PC-9 (cell line): ENCODE measurements around the gene NPHS1. TPM values are rescaled to one million over a fixed set of nuclear protein-coding genes. Genes with fewer than 3 reads are reported as not detected.

Experiments used
- BruUV-seq: library from RNA; stranded (reverse); fragments of 400-500 nt; replicated peaks from 2 replicates; lab custom pipeline; 2021; lab: Mats Ljungman, UMichigan
- CTCF ChIA-PET: fragments of 300-600 bp; sonication (Branson Sonifier 250); formaldehyde crosslinking; loops from one replicate; lab custom pipeline; 2022; ENCODE audit warnings: antibody characterized with exemption; lab: Charles Lee
- POLR2A ChIA-PET: fragments of 300-600 bp; sonication (Branson Sonifier 250); formaldehyde crosslinking; loops from one replicate; lab custom pipeline; 2022; ENCODE audit warnings: antibody characterized with exemption; ENCODE audit not compliant: unreplicated experiment; lab: Charles Lee
- DNase-seq, 2 experiments: peaks; one replicate each; pipeline versions ENCODE4 v3.0.0 to v3.0.0-alpha.2; 2015 to 2022; ENCODE audit warnings: mixed read lengths in 1 of 2
- H2AFZ ChIP-seq: fragments of 200-600 bp; sonication (generic); 2 replicates; pipeline ENCODE4 v1.8.1; 2017; ENCODE audit warnings: antibody characterized with exemption
- H3F3A ChIP-seq: fragments of 200-600 bp; sonication (generic); 2 replicates; pipeline ENCODE4 v1.8.1; 2017; ENCODE audit warnings: antibody characterized with exemption, mild to moderate bottlenecking, low read depth; ENCODE audit not compliant: insufficient read depth
- H3K27ac ChIP-seq: fragments of 200-600 bp; sonication (generic); 2 replicates; pipeline ENCODE4 v1.6.1; 2016; ENCODE audit warnings: mixed run types
- H3K27me3 ChIP-seq: fragments of 200-600 bp; sonication (generic); 2 replicates; pipeline ENCODE4 v1.6.1; 2016; ENCODE audit warnings: low read depth, mixed run types; ENCODE audit not compliant: insufficient read depth
- H3K36me3 ChIP-seq: fragments of 200-600 bp; sonication (generic); 2 replicates; pipeline ENCODE4 v1.6.1; 2016; ENCODE audit warnings: low read depth, mixed run types
- H3K4me1 ChIP-seq: fragments of 200-600 bp; sonication (generic); replicated peaks from 2 replicates; pipeline ENCODE4 v1.6.1; 2016; ENCODE audit warnings: mixed run types; ENCODE audit not compliant: insufficient read depth
- H3K4me2 ChIP-seq: fragments of 200-600 bp; sonication (generic); 2 replicates; pipeline ENCODE4 v1.6.1; 2017; ENCODE audit warnings: mixed run types
- H3K4me3 ChIP-seq: fragments of 200-600 bp; sonication (generic); 2 replicates; pipeline ENCODE4 v1.6.1; 2016; ENCODE audit warnings: mixed run types
- H3K79me2 ChIP-seq: fragments of 200-600 bp; sonication (generic); 2 replicates; pipeline ENCODE4 v1.6.1; 2017; ENCODE audit warnings: low read depth, mixed run types
- H3K9me2 ChIP-seq: fragments of 200-600 bp; sonication (generic); 2 replicates; pipeline ENCODE4 v1.8.1; 2017; ENCODE audit warnings: mild to moderate bottlenecking; ENCODE audit not compliant: insufficient read depth
- H3K9me3 ChIP-seq: fragments of 200-600 bp; sonication (generic); 2 replicates; pipeline ENCODE4 v1.8.1; 2016; ENCODE audit warnings: low read depth; ENCODE audit not compliant: insufficient read depth
- H4K20me1 ChIP-seq: fragments of 200-600 bp; sonication (generic); 2 replicates; pipeline ENCODE4 v1.8.1; 2017; ENCODE audit not compliant: insufficient read depth
- EZH2 ChIP-seq: fragments of 200-600 bp; sonication (generic); IDR thresholded peaks from 2 replicates; pipeline ENCODE4 v1.8.0; 2017; ENCODE audit warnings: antibody characterized with exemption, low read depth
- intact Hi-C: fragments of 100-400 bp; cut with micrococcal nuclease; formaldehyde crosslinking; loops from one replicate; pipeline ENCODE4 v1.10.0; 2022; ENCODE audit not compliant: unreplicated experiment
- total RNA-seq: library from RNA; stranded (reverse); gene quantifications from 2 replicates; pipeline ENCODE4 v1.2.3, GENCODE V29; 2021
- TF ChIP-seq, protein P1 (sequence below): fragments of 200-600 bp; sonication (generic); conservative IDR thresholded peaks from 2 replicates; pipeline ENCODE4 v1.6.1; 2017; ENCODE audit warnings: mixed run types, antibody characterized with exemption, mild to moderate bottlenecking, moderate library complexity

The NPHS1 gene
- total RNA-seq, 1 experiment from 2014 or later: not detected

DNA sequence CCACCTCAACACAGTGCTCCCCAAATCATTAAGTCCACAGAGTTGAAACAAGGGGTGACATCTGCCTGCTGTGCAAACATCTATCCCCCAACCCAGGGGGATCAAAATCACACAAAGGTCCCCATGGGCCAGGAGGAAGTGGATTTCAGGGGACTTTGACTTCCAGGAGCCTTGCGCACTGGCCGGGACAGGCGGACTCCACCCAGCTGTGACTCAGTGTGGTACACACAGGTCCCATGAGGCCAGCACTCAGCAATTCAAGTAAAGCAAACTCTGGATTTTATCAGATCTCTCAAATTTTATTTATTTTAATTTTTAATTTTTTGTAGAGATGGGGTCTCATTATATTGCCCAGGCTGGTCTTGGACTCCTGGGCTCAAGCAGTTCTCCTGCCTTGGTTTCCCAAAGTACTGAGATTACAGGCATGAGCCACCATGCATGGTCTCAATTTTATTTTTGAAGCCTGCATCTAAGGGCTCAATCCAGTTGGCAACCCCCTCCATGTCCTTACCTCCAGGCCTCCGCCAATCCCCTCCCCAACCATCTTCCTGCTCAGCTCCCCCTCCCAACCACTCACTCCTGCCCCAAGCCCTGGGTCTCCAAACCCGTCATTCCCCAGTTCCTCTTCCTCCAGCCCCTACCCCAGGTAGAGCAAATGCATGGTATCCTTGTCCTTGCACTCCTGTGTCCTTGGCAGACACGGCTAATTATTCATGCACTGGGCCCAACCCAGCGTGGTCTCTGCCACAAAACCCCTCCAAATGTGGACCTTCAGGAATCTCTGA is 58.7 kb downstream of the NPHS1 start:
- Histone ChIP-seq H3K4me2 (no peak overlapping the region), H3K27me3 (peaks cover 13% of the 10 kb centered on the region), H4K20me1 (no peaks in the 10 kb centered on the region), H3K9me3 (no peaks in the 10 kb centered on the region), H3K79me2 (no peaks in the 10 kb centered on the region), H3K9me2 (no peaks in the 10 kb centered on the region), H3F3A (no peaks in the 10 kb centered on the region), H3K36me3 (no peaks in the 10 kb centered on the region), H3K4me3 (no peak overlapping the region), H2AFZ (no peak overlapping the region), H3K27ac (no peak overlapping the region), H3K4me1 (no peaks in the 10 kb centered on the region)
- intact Hi-C loops: no loop called here
- BruUV-seq: no TSS peak
- TF ChIP-seq, protein P1, sequence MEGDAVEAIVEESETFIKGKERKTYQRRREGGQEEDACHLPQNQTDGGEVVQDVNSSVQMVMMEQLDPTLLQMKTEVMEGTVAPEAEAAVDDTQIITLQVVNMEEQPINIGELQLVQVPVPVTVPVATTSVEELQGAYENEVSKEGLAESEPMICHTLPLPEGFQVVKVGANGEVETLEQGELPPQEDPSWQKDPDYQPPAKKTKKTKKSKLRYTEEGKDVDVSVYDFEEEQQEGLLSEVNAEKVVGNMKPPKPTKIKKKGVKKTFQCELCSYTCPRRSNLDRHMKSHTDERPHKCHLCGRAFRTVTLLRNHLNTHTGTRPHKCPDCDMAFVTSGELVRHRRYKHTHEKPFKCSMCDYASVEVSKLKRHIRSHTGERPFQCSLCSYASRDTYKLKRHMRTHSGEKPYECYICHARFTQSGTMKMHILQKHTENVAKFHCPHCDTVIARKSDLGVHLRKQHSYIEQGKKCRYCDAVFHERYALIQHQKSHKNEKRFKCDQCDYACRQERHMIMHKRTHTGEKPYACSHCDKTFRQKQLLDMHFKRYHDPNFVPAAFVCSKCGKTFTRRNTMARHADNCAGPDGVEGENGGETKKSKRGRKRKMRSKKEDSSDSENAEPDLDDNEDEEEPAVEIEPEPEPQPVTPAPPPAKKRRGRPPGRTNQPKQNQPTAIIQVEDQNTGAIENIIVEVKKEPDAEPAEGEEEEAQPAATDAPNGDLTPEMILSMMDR: no peak
- TF ChIP-seq EZH2: no peak
- DNase-seq: no peak
- ChIA-PET POLR2A (no interaction called here), CTCF (no interaction called here)

DNA sequence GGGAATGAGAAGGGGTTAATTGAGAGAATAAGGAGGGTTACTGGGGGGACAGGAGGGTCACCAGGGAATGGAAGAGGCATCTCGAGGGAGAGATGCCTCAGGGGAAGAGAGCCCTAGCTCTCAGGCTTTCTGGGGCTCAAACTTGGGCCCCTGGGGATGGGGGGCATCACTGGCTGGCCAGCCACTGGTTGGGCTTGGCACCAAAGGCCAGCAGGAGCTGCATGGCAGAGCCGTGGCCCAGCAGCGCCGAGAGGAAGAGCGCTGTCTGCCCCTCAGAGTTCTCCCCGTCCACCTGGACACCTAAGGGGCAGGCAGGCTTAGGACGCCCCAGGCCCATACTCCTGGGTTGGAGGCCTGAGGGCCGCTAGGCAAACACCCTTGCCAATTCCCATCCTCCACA is 59.4 kb downstream of the NPHS1 start:
- DNase-seq: no peak
- H3F3A ChIP-seq: no peaks in the 10 kb centered on the region
- BruUV-seq: no TSS peak
- no peaks in the 10 kb centered on the region for H3K4me1 ChIP-seq
- intact Hi-C loops: no loop called here
- H3K4me2 ChIP-seq: no peak overlapping the region
- POLR2A ChIA-PET: no interaction called here
- no peaks in the 10 kb centered on the region for H3K36me3 ChIP-seq
- no peak overlapping the region for H3K27ac ChIP-seq
- no peak overlapping the region for H2AFZ ChIP-seq
- H3K27me3 ChIP-seq: peaks cover 16% of the 10 kb centered on the region
- no peaks in the 10 kb centered on the region for H4K20me1 ChIP-seq
- H3K9me2 ChIP-seq: no peaks in the 10 kb centered on the region
- no peaks in the 10 kb centered on the region for H3K79me2 ChIP-seq
- no peak overlapping the region for H3K4me3 ChIP-seq
- CTCF ChIA-PET: no interaction called here
- TF ChIP-seq, protein P1: no peak
- no peak for TF ChIP-seq EZH2
- no peaks in the 10 kb centered on the region for H3K9me3 ChIP-seq

DNA sequence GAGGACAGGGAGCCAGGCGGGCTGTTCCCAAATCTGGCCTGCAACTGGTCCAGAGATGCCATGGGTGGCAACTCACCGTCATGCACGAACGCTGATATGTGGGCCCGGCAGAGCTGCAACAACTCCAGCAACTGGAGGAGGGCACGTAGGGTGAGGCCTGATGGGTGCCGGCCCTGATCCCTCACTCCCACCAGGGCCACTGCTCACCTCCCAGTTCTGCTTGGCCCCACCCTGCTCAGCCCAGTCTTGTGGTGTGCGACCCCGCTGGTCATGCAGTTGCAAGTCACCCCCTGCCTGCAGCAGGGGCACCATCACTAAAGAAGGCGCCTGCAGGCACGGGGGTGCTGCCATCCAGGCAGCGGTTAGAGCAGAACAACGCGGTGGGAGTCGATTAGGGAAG is 60.0 kb downstream of the NPHS1 start:
- POLR2A ChIA-PET: no interaction called here
- no peak for TF ChIP-seq EZH2
- TF ChIP-seq, protein P1: no peak
- no TSS peak for BruUV-seq
- H3K27ac ChIP-seq: no peak overlapping the region
- H3K4me3 ChIP-seq: no peak overlapping the region
- CTCF ChIA-PET: no interaction called here
- H3K4me2 ChIP-seq: no peak overlapping the region
- no peaks in the 10 kb centered on the region for H4K20me1 ChIP-seq
- no peaks in the 10 kb centered on the region for H3K9me3 ChIP-seq
- no peaks in the 10 kb centered on the region for H3F3A ChIP-seq
- no peaks in the 10 kb centered on the region for H3K4me1 ChIP-seq
- peaks cover 19% of the 10 kb centered on the region for H3K27me3 ChIP-seq
- DNase-seq: no peak
- H3K36me3 ChIP-seq: no peaks in the 10 kb centered on the region
- H3K9me2 ChIP-seq: no peaks in the 10 kb centered on the region
- H2AFZ ChIP-seq: no peak overlapping the region
- intact Hi-C loops: no loop called here
- H3K79me2 ChIP-seq: no peaks in the 10 kb centered on the region
